Skeletal muscle satellite cell (primary cell): Measurements from ENCODE around the gene TYROBP.
"Not testable (repeated sequence)": the region's sequence is repeated elsewhere in the genome, so short reads cannot be mapped to it uniquely, and the experiment has no call there.

Experiments
- H3K27me3 ChIP-seq: 2 replicates; pipeline ENCODE4 v1.7.0; 2013; ENCODE audit warnings: low read length; ENCODE audit not compliant: control insufficient read depth, insufficient read depth
- H3K36me3 ChIP-seq: 2 replicates; pipeline ENCODE4 v1.7.0; 2013; ENCODE audit warnings: mild to moderate bottlenecking, control low read depth, low read length; ENCODE audit not compliant: insufficient read depth
- H3K4me1 ChIP-seq: 2 replicates; pipeline ENCODE4 v1.7.0; 2013; ENCODE audit warnings: low read length; ENCODE audit not compliant: control insufficient read depth, insufficient read depth
- H3K4me2 ChIP-seq: 2 replicates; pipeline ENCODE4 v1.7.0; 2013; ENCODE audit warnings: mild to moderate bottlenecking, low read length
- H3K4me3 ChIP-seq: 2 replicates; pipeline ENCODE4 v1.7.0; 2013; ENCODE audit warnings: low read length
- H3K9ac ChIP-seq: 2 replicates; pipeline ENCODE4 v1.7.0; 2013; ENCODE audit warnings: mild to moderate bottlenecking, low read depth, low read length, moderate library complexity
- H3K9me3 ChIP-seq: replicated peaks from 2 replicates; pipeline ENCODE4 v1.7.0; 2013; ENCODE audit warnings: mild to moderate bottlenecking, control low read depth, low read length

TYROBP gene

GRCh38 chr19:35928507-35928906 is 20.4 kb upstream of the TYROBP start:
- peaks cover 16% of the 10 kb centered on the region for H3K27me3 ChIP-seq
- no peak overlapping the region for H3K9ac ChIP-seq
- H3K4me1 ChIP-seq = peaks cover 4% of the 10 kb centered on the region
- H3K4me3 ChIP-seq = no peak overlapping the region
- H3K36me3 ChIP-seq = no peaks in the 10 kb centered on the region
- peaks cover 5% of the 10 kb centered on the region for H3K9me3 ChIP-seq
- no peak overlapping the region for H3K4me2 ChIP-seq

- Histone ChIP-seq H3K4me1 (no peaks in the 10 kb centered on the region), H3K27me3 (peaks cover 16% of the 10 kb centered on the region), H3K9ac (no peak overlapping the region), H3K9me3 (peaks cover 5% of the 10 kb centered on the region), H3K4me3 (no peak overlapping the region), H3K36me3 (no peaks in the 10 kb centered on the region), H3K4me2 (no peak overlapping the region)
These were observed 17.4 kb upstream of the TYROBP start for GRCh38 chr19:35925501-35925900.

DNA sequence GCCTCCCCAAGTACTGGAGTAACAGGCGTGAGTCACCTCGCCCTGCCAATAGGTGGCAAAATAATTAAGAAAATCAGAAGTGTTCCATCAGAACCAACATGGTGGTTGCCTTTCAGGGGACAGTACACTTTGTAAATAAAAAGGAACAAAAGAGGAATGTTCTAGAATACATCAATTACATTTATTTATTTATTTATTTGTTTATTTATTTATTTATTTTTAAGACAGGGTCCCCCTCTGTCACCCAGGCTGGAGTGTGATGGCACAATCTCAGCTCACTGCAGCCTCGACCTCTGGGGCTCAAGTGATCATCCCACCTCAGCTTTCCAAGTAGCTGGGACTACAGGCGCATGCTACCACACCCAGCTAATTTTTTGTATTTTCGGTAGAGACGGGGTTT is 12.9 kb upstream of the TYROBP start:
- no peak overlapping the region for H3K4me3 ChIP-seq
- peaks cover 5% of the 10 kb centered on the region for H3K9me3 ChIP-seq
- H3K27me3 ChIP-seq = peaks cover 22% of the 10 kb centered on the region
- no peaks in the 10 kb centered on the region for H3K4me1 ChIP-seq
- no peak overlapping the region for H3K4me2 ChIP-seq
- H3K36me3 ChIP-seq = no peaks in the 10 kb centered on the region
- H3K9ac ChIP-seq = no peak overlapping the region

- Histone ChIP-seq H3K4me1 (no peaks in the 10 kb centered on the region), H3K4me3 (no peak overlapping the region), H3K4me2 (no peak overlapping the region), H3K9me3 (no peaks in the 10 kb centered on the region), H3K36me3 (no peaks in the 10 kb centered on the region), H3K27me3 (peaks cover 9% of the 10 kb centered on the region), H3K9ac (no peak overlapping the region)
These were observed 11.2 kb upstream of the TYROBP start for GRCh38 chr19:35919306-35919705.

DNA sequence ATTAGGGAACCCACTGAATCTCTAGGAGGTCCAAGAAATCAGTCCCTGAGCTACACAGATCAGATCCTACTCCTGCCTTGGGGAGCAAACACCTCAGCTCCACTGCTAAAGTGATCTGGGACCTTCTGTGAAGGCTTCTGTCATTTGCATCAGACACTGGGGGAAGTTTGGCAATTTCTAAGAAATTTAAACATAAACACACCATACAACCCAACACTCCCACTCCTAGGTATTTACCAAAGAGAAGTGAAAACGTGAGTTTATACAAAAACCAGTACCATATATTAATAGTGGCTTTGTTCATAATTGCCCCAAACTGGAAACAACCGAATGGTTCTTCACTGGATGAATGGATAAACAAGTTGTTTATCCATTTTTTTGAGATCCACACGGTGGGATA is 7.3 kb upstream of the TYROBP start:
- no peak overlapping the region for H3K4me3 ChIP-seq
- H3K36me3 ChIP-seq = no peaks in the 10 kb centered on the region
- H3K27me3 ChIP-seq = peaks cover 6% of the 10 kb centered on the region
- peaks cover 7% of the 10 kb centered on the region for H3K4me1 ChIP-seq
- H3K9me3 ChIP-seq = no peaks in the 10 kb centered on the region
- H3K4me2 ChIP-seq = no peak overlapping the region
- no peak overlapping the region for H3K9ac ChIP-seq

DNA sequence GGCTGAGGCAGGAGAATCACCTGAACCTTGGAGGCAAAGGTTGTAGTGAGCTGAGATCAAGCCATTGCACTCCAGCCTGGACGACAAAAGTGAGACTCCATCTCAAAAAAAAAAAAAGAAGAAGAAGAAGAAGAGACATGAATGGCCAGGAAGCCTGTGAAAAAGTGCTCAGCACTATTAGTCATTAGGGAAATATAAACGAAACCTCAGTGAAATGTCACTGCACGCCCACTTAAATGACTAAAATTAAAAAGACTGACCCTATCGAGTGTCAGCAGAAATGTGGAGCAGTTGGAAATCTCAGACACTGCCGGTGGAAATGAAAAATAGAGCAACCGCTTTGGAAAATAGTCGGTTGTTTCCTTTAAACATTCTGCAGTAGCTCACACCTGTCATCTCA is 5.5 kb upstream of the TYROBP start:
- H3K4me1 ChIP-seq = peaks cover 7% of the 10 kb centered on the region

GRCh38 chr19:35911790-35912189 is 3.7 kb upstream of the TYROBP start:
- H3K27me3 ChIP-seq = no peaks in the 10 kb centered on the region
- no peak overlapping the region for H3K4me2 ChIP-seq
- peaks cover 7% of the 10 kb centered on the region for H3K4me1 ChIP-seq
- H3K9ac ChIP-seq = no peak overlapping the region
- no peaks in the 10 kb centered on the region for H3K9me3 ChIP-seq
- no peak overlapping the region for H3K4me3 ChIP-seq
- no peaks in the 10 kb centered on the region for H3K36me3 ChIP-seq

More for the DNA sequence above, 5.5 kb upstream of the TYROBP start:
- Histone ChIP-seq H3K9ac (peak overlapping the region; percentile 9), H3K9me3 (no peaks in the 10 kb centered on the region), H3K27me3 (no peaks in the 10 kb centered on the region), H3K36me3 (no peaks in the 10 kb centered on the region), H3K4me3 (peak overlapping the region; percentile 31), H3K4me2 (peak overlapping the region; percentile 70)

- Histone ChIP-seq H3K4me3 (no peak overlapping the region), H3K36me3 (no peaks in the 10 kb centered on the region), H3K4me1 (peaks cover 7% of the 10 kb centered on the region), H3K9ac (no peak overlapping the region), H3K27me3 (no peaks in the 10 kb centered on the region), H3K4me2 (no peak overlapping the region), H3K9me3 (no peaks in the 10 kb centered on the region)
These were observed 3.1 kb upstream of the TYROBP start for GRCh38 chr19:35911173-35911572.

GRCh38 chr19:35910355-35910754 is 2.3 kb upstream of the TYROBP start:
- H3K4me1 ChIP-seq, H3K9ac ChIP-seq, H3K4me2 ChIP-seq, H3K4me3 ChIP-seq, H3K36me3 ChIP-seq, H3K9me3 ChIP-seq, H3K27me3 ChIP-seq: not testable (repeated sequence)

DNA sequence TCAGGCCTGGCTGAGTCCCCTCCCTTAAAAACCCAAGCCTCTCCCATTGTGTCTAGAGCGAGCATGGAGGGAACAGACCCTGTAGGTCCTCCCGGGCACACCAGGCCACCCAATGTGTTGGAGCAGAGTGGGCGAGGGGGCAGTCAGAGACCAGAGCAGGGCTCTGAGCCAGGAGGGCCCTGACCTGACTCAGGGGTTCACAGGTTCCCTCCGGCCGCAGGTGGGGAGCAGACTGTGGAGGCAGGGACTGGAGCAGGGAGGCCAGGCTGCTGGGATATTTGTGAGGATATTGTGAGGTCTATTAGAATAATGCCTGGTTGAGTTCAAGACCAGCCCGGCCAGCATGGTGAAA is 1.6 kb upstream of the TYROBP start:
- no peaks in the 10 kb centered on the region for H3K36me3 ChIP-seq
- no peaks in the 10 kb centered on the region for H3K27me3 ChIP-seq
- no peak overlapping the region for H3K4me3 ChIP-seq
- H3K4me1 ChIP-seq = peaks cover 12% of the 10 kb centered on the region
- H3K9ac ChIP-seq = no peak overlapping the region
- no peak overlapping the region for H3K4me2 ChIP-seq
- no peaks in the 10 kb centered on the region for H3K9me3 ChIP-seq

DNA sequence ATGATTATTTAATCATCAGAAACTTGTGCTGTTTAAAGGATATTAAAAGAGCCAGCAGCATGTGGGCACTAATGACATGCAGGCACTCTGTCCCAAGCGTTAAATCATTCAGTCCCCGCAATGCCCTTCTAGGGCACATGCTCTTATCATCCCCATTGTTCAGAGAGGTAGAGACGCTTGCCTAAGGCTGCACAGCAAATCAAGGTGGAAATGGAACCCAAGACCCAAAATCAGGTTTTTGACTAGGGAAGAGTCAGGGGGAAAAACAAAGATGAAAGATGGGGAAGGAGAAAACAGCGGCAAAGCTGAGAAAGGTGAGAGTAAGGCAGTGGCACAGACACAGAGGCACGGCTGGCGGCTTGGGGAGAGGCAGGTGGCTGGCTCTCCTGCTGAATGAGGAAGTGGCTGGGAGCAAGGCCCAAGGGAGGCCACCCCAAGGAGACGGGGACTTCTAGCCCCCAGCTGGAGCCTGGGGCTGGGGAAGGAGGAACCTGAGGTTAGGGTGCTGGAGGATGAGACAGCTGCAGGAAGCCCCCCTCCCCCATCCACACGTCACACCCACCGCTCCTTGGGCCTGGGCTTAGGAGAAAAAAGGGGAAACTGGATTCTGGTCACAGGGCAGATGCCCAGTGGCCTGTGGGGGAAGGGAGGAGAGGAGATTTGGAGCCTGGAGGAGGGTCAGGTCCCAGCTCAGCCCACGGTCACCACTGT is 1.0 kb upstream of the TYROBP start:
- H3K4me3 ChIP-seq = no peak overlapping the region

DNA sequence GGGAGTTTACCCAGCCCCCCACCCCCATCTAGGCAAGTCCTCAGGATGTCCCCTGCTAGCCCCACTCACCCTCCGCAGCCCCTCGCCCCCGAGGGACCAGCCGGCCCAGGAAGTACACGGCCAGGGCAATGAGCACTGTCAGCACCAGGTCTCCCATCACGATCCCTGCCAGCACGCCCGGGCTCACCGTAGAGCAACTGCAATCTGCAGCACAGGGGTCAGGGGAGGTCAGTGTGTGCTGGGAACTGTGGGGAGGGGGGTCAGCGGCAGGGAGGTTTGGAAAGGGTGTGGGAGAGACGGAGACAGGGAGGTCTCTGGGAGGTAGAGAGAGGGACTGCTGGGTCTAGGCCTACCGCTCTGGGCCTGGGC is 734 bp downstream of the TYROBP start:
- Histone ChIP-seq H3K4me2 (no peak overlapping the region), H3K9ac (no peak overlapping the region), H3K4me1 (peaks cover 22% of the 10 kb centered on the region), H3K36me3 (no peaks in the 10 kb centered on the region), H3K27me3 (no peaks in the 10 kb centered on the region), H3K9me3 (no peaks in the 10 kb centered on the region), H3K4me3 (no peak overlapping the region)

More for the DNA sequence above, 1.0 kb upstream of the TYROBP start:
- H3K4me2 ChIP-seq = no peak overlapping the region
- H3K9ac ChIP-seq = no peak overlapping the region
- no peaks in the 10 kb centered on the region for H3K9me3 ChIP-seq
- no peaks in the 10 kb centered on the region for H3K36me3 ChIP-seq
- H3K4me1 ChIP-seq = peaks cover 12% of the 10 kb centered on the region
- H3K27me3 ChIP-seq = no peaks in the 10 kb centered on the region
